Activated CD4-positive, alpha-beta T cell treated with anti-CD3 and anti-CD28 coated beads, Interleukin-2, Interleukin-6, amounts not matched to agents 100 ng/mL and 50 ng/mL, durations not matched to agents 16 hours and 8 hours (primary cell): ENCODE data around the gene TNFAIP2.

Experiments used
- DNase-seq: peaks from one replicate; pipeline ENCODE4 v3.0.0-alpha.2; 2020

Gene TNFAIP2

DNA sequence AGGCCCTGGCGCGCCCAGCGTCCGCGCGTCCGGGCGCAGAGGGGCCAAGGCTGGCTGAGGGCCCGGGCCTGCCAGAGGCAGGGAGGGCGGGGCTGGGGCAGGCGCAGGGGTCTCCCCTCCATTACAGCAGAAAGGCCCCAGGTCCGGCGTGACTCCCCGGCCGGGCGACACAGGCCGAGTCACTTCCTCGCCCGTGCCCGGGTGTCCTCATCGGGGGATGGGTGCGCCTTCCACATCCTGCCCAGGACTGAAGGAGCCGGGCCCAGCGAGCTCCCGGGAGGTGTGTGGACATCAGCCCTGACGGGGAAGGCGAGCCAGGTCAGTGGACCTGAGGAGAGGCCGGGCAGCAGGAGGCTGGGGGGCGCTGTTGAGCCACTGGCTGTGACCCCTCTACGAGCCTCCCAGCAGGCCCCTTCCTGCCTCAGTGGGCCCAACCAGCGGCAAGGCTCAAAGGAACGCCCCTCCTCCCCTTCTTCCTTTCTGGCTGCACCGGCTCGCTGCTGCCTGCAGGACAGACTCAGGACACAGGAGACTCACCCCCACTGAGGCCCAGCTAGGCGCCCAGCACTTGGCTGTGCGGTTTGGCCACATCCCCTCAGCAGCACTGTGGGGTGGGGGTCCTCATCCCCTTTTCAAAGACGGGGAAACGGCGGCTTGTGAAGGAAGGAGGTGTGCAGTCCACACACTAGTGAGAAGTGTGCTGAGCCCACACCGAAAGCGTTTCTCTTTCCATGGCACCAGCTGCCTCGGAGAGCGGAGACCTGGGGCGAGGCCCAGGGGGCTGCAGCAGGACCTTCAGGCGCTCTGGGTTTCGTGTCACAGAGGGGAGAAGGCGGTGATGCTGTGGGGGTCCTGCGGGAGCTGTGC, 606 bp downstream of the TNFAIP2 start:
- DNase-seq = no peak

GRCh38 chr14:103124501-103125001, 1.3 kb downstream of the TNFAIP2 start:
- no peak for DNase-seq

- DNase-seq = no peak
Observed at GRCh38 chr14:103125098-103126070, 2.1 kb downstream of the TNFAIP2 start.

DNA sequence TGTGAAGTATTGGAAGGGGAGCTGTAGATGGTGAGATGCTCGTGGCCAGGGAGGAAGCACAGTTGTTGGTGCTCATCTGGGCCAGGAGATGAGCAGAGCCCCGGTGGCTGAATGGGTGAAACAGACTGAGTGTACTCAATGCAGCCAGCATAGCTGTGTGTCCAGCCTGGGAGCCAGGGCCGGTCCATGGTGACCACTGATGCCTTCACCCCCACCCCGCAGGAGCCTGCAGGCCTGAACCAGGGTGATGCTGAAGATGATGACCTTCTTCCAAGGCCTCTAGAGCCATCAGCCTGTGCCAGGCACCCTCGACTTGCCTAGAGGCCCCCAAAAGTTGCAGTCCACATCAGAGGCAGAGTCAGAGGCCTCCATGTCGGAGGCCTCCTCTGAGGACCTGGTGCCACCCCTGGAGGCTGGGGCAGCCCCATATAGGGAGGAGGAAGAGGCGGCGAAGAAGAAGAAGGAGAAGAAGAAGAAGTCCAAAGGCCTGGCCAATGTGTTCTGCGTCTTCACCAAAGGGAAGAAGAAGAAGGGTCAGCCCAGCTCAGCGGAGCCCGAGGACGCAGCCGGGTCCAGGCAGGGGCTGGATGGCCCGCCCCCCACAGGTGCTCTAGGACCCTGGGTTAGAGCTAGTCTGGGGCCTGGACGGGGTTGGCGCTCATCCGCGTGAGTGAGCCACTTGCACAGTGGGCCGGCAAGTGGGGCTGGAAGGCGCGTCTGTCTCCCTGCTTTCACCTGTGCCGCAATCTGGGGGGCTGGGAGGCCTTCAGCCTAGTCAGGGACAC, 3.0 kb downstream of the TNFAIP2 start:
- no peak for DNase-seq

DNA sequence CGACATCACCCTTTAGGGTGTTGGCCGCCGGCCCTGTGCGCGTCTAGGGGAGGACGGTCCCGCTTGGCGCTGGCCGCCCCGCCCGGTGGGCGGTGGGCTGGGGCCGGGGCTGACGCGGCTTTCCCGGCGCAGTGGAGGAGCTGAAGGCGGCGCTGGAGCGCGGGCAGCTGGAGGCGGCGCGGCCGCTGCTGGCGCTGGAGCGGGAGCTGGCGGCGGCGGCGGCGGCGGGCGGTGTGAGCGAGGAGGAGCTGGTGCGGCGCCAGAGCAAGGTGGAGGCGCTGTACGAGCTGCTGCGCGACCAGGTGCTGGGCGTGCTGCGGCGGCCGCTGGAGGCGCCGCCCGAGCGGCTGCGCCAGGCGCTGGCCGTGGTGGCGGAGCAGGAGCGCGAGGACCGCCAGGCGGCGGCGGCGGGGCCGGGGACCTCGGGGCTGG, 3.6 kb downstream of the TNFAIP2 start:
- no peak for DNase-seq

DNA sequence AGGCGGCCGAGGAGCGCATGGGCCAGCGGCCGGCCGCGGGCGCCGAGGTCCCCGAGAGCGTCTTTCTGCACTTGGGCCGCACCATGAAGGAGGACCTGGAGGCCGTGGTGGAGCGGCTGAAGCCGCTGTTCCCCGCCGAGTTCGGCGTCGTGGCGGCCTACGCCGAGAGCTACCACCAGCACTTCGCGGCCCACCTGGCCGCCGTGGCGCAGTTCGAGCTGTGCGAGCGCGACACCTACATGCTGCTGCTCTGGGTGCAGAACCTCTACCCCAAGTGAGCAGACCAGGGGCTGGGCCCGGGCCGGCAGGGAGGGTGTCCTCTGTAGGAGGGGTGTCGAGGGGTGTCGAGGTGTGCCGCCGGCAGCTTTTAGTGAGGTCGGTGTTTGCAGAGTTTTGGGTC, 4.1 kb downstream of the TNFAIP2 start:
- no peak for DNase-seq

- no peak for DNase-seq
Observed at GRCh38 chr14:103127861-103128598, 4.8 kb downstream of the TNFAIP2 start.

DNA sequence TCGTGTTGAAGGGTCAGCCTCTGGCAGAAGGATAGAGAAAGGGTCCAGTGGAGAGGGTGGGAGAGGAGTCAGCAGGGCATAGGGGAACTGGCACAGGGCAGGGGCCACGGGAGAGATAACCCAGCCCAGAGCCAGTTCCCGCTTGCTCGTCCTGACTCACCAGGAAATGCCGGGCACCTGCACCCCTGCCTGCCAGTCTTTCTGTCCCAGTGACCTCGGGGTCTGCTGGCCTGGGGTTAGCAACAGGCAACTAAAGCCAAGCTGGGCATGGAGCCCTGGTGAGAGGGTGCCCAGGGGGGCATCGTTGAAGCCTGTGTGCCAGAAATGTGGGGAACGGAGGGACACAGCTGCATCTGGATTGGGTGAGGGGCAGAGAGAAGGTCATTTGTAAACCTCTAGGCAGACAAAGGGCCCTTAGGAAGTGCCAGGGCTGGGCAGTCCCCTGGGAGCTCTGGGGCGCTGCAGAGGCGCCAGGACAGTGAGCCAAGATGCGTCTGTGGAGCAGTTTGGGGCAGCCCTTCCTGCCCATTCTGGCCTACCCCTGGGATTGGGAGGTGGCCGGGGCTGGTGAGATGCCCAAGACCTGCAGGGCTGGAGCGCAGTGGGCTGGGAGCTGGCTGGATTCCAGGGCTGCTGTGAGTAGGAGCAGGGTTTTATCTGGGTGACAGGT, 5.5 kb downstream of the TNFAIP2 start:
- no peak for DNase-seq

- no peak for DNase-seq
Observed at GRCh38 chr14:103129301-103130016, 6.2 kb downstream of the TNFAIP2 start.

DNA sequence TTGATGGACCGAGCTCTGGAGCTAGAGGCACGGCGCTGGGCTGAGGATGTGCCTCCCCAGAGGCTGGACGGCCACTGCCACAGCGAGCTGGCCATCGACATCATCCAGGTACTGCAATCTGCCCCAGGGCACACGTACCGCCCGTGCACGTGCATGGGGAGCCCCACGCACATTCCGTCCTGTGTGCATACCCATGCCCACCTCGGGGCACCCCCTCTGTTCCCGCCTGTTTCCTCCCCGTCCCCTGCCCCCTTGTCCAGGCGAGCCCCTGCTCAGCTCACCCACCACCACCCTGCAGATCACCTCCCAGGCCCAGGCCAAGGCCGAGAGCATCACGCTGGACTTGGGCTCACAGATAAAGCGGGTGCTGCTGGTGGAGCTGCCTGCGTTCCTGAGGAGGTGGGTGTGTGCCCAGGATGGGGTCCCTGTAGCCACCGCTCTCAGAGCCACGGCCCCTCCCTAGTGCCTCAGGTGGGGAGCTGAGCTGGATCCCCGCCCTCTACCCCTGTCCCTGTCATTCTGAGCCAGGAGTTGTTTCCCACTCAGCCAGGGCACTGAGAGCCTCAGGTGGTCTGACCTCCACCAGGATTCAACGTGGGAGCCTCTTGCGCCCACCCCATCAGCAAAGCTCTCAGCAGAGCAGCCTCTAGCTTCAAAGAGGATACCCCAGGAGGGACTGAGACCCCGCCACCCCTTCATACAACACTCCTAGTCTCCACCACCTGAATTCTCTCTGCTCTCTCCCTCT, 6.9 kb downstream of the TNFAIP2 start:
- no peak for DNase-seq

GRCh38 chr14:103130965-103131364, 7.7 kb downstream of the TNFAIP2 start:
- DNase-seq = no peak

DNA sequence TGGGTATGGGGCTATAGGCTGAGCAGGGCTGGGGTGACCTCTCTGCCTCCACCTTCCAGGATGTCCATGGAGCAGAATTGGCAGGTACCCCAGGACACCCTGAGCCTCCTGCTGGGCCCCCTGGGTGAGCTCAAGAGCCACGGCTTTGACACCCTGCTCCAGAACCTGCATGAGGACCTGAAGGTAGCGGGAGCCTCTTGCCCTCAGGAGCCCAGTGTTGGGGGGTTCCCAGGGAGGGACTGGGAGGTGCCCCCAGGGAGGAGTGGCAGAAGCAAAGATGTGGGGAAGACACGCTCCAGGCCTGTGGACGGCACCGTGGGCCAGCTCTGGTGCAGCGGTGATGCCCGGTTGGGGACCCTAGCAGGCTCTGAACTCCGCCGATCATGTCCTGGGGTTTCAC, 8.3 kb downstream of the TNFAIP2 start:
- no peak for DNase-seq

- DNase-seq = no peak
Observed at GRCh38 chr14:103132381-103133209, 9.3 kb downstream of the TNFAIP2 start.

- DNase-seq = no peak
Observed at GRCh38 chr14:103133210-103134140, 10.2 kb downstream of the TNFAIP2 start.

GRCh38 chr14:103134405-103134804, 11.1 kb downstream of the TNFAIP2 start:
- no peak for DNase-seq

- DNase-seq = no peak
Observed at GRCh38 chr14:103134919-103135318, 11.7 kb downstream of the TNFAIP2 start.

DNA sequence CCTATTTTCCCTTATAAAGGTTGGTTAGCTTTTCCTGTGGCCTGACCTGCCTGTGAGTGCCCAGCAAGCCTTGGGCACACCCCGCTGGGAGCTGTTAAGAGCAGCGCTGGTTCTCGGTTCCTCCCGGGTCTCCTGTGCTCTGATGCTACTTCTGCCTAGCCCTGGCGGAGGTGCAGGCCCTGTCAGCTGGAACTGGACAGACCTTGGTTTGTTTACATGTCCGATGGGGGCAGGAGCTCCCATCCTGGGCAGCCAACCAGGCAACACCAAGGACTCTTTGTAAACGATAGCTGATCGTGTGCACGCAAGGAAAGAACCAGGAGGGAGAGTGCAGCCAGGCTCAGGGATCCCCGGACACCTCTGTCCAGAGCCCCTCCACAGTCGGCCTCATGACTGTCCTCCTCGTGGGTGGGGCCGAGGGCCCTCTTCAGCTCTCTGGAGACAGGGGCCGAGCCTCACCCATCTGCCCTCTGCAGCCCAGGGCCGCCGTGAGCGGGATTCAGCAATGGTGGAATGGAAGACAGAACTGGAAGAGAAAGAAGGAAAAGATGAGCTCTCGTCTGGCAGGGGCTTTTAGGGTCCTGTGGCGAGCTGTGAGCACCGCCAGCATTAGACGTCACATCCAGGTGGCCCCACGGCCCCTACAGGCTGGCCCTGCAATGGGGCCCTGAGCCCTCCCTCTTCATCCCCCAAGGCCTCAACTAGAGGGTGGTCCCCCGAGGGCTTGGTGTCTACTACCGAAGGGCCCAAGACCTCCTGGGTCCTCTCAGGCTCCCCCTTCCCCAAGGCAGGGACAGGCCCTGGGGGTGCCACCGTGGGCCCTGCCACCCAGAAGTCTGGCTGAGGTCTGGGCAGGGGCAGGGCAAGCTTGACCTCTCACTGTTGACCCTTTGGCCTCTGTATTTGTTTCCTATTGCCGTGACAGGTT, 12.3 kb downstream of the TNFAIP2 start:
- DNase-seq = no peak
